HG03135 (cell line): ENCODE results near the gene FAM107B.

Experiments used
- ATAC-seq: cut with Tn5 transposase; IDR thresholded peaks from one replicate; pipeline ENCODE4 v1.9.1; 2021; ENCODE audit warnings: mild to moderate bottlenecking, moderate library complexity; ENCODE audit not compliant: unreplicated experiment

Gene FAM107B

DNA sequence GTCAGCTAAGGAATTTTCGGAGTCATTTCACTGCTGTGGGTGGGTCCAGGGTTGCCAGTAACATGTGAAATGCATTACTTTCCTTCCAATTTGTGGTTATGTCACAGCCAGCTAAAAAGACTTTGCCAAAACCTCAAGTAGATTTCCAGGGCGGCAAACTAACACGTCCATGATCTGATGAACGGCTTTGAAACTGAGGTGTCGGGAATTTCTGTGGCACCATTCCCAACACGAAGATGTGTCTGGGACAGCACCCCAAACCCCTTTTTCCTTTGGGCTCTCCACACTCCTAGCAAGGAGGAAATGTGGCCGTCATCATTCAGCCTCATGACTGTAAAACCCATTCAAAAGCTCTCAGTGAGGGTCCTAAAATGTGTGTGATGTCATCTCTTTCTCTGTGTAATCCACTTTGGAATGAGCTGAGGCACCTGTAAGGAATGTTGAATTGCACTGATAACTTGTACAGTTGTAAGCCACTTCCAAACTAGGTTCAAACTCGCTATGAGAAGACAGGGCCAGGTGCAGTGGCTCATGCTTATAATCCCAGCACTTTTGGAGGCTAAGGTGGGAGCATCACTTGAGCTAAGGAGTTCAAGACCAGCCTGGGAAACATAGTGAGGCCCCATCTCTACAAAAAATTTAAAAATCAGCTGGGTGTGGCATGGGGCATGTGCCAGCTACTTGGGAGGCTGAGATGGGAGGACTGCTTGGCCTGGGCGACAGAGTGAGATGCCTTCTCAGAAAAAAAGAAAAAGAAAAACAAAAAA, 297.9 kb downstream of the FAM107B start:
- no peak for ATAC-seq

DNA sequence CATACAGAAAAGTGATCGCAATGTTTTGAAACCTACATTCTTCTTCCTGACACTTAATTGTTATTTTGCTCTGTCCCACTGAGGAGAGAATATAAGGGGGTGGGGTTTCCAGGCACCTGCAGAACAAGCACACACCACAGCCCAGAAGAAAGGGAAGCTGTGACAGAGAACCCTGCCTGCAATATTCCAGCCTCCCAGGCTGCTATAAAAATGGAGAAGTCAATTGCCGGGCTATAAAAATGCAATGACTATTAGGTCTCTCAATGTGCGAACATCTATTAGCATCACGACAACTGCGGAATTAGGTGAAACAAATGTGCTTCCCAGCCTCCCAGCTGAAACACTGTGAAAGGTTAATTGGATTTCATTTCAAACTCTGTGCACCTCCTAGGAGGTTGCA, 298.7 kb downstream of the FAM107B start:
- no peak for ATAC-seq

DNA sequence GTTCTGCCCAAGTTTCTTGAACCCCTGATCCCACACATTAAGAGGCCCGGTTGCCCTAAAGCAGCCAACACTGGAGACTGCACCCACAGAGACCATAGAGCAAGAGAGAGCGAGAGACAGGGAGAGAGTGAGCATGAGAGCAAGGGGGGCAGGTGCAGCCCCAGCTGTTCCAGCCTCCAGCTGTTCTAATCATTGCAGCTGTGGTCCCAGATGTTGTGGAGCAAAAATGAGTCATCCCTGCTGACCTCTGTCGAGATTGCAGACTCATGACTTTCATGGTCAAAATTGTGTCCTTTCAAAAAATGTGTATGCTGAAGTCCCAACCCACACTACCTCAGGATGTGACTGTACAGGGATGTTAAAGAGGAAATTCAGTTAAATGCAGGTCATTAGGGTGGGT, 300.0 kb downstream of the FAM107B start:
- ATAC-seq: no peak

DNA sequence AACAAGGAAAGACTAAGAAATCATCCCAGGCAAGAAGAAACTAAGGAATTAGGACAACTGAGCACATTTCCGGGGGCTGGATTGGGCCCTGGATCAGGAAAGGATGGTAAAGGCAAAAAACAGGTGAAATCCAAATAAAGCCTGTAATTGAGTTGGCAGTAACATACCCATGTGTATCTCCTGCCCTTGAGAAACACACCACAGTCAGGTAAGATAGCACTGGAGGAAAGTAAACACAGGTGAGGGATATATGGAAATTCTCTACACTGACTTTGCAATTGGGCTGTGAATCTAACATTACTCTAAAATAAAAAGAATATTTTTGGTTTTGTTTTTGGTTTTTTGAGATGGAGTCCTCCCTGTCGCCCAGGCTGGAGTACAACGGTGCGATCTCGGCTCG, 303.8 kb downstream of the FAM107B start:
- no peak for ATAC-seq

DNA sequence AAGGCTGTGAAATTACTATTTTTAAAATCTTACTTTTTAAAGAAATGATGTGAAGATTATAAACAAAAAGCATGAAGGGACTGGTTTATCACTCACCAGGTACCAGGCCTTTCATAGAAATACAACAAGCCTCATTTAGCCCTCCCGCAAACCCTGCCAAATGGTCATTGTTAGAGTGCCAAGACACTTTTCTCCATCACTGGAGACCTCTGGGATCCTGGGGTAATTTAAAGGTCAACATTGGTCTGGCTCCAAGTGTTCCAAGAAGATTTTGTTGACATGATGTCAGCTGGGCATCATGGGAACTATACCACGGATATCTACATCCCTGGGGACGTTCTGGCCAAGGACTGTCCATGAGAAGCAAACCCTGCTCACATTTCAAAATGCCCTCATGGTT, 306.0 kb downstream of the FAM107B start:
- ATAC-seq: no peak
